ENCODE data around the gene MCF2L.

Gene MCF2L

GRCh38 chr13:113024466-113024865 lies 55.5 kb downstream of the MCF2L start:
- in situ Hi-C loops (cut with MboI; ENCODE audit: low sequenced_read_pairs, unreplicated experiment), result no loop called here
- no peak for TF ChIP-seq CTCF (IDR thresholded peaks at IDR 0.05; ENCODE audit: borderline replicate concordance, control extremely low read depth, extremely low read depth, insufficient read depth, missing control alignments)
- DNase-seq (ENCODE audit: low spot score), result no peak

DNA sequence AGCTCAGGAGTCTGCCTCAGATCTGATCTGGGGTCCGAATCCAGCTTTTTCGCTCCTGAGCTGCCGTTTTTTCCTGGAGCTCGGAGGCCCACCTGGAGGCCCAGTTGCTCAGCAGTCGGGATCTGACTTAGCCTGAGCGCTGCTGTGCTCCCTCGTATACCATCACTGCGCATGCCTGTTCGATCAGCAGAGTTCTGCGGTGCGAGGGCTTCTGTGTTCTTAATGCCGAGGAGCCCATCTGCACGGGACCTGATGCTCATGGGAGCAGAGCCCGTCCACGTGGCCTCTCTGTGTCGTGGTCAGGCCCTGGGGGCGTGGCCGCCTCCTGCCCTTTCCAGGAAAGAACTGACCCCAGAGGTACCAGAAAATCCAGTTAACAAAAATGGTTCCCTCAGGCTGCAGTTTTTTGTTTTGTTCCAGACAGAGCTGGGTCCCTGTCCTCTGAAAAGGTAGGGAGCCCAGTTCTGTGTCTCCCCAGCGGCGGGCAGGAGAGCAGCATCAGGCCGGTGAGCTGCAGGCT lies 57.4 kb downstream of the MCF2L start:
- no peak for DNase-seq (ENCODE audit: low spot score)
- in situ Hi-C loops (cut with MboI; ENCODE audit: low sequenced_read_pairs, unreplicated experiment), result no loop called here
- TF ChIP-seq CTCF (IDR thresholded peaks at IDR 0.05; ENCODE audit: borderline replicate concordance, control extremely low read depth, extremely low read depth, insufficient read depth, missing control alignments), result no peak

GRCh38 chr13:113027095-113027494 lies 58.1 kb downstream of the MCF2L start:
- no peak for TF ChIP-seq CTCF (IDR thresholded peaks at IDR 0.05; ENCODE audit: borderline replicate concordance, control extremely low read depth, extremely low read depth, insufficient read depth, missing control alignments)
- in situ Hi-C loops (cut with MboI; ENCODE audit: low sequenced_read_pairs, unreplicated experiment), result no loop called here
- no peak for DNase-seq (ENCODE audit: low spot score)

DNA sequence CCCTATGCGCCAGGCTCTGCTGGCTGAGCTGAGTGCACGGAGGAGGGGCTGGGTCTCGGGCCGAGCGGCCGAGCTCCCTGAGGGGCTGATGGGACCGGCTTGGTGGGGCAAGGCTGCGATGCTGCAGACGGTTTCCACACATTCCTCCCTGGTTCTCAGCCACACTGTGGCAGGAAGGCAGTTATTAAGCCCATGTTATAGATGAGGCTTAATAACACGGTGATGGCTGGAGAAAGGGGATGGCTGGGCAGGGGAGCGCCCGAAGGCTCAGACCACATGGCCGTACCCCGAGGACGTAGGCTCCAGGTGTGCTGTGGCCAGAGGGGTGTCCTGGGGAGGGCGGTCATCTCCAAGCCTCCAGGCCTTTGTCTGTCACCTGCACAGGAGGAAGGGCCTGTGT lies 58.6 kb downstream of the MCF2L start:
- in situ Hi-C loops (cut with MboI; ENCODE audit: low sequenced_read_pairs, unreplicated experiment), result no loop called here
- no peak for DNase-seq (ENCODE audit: low spot score)
- TF ChIP-seq CTCF (IDR thresholded peaks at IDR 0.05; ENCODE audit: borderline replicate concordance, control extremely low read depth, extremely low read depth, insufficient read depth, missing control alignments), result no peak

GRCh38 chr13:113028336-113029060 lies 59.5 kb downstream of the MCF2L start:
- in situ Hi-C loops (cut with MboI; ENCODE audit: low sequenced_read_pairs, unreplicated experiment), result no loop called here
- no peak for TF ChIP-seq CTCF (IDR thresholded peaks at IDR 0.05; ENCODE audit: borderline replicate concordance, control extremely low read depth, extremely low read depth, insufficient read depth, missing control alignments)
- no peak for DNase-seq (ENCODE audit: low spot score)

- no peak for TF ChIP-seq CTCF (IDR thresholded peaks at IDR 0.05; ENCODE audit: borderline replicate concordance, control extremely low read depth, extremely low read depth, insufficient read depth, missing control alignments)
- in situ Hi-C loops (cut with MboI; ENCODE audit: low sequenced_read_pairs, unreplicated experiment), result no loop called here
Measured at GRCh38 chr13:113029061-113029445, 60.0 kb downstream of the MCF2L start.

More at GRCh38 chr13:113029061-113029445, 60.0 kb downstream of the MCF2L start:
- no peak for DNase-seq (ENCODE audit: low spot score)
